ENCODE data around the gene GNAZ.
"Not testable (repeated sequence)": the region's sequence is repeated elsewhere in the genome, so short reads cannot be mapped to it uniquely, and the experiment has no call there.

The GNAZ gene

DNA sequence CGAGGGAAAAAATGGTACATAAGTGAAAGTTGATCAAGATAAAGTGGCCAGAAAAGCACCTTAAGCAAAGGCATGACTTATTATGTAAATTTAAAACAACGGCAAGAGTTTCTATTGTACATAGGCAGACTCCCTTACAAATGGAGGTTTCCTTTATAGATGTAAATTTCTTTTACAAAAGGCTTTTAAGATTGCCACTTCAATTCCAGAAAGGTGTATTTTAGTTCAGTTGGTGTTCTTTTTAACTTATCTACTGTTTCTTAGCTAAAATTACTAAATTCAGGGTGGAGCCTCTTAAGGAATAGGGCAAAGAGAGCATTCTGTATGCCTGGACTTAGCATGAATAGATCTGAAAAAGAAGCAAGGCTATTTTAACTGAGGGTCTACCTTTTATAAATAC is 24.9 kb upstream of the GNAZ start:
- Histone ChIP-seq H3K36me3 (ENCODE audit: control insufficient read depth, low read length) (no peaks in the 10 kb centered on the region), H3K4me3 (ENCODE audit: low read length) (no peak overlapping the region), H3K9me3 (ENCODE audit: control insufficient read depth, insufficient read depth, low read length) (peaks cover 20% of the 10 kb centered on the region; the same call in 1 of the 2 replicates), H3F3A (ENCODE audit: control insufficient read depth, insufficient read depth) (no peaks in the 10 kb centered on the region), H3K27me3 (ENCODE audit: control insufficient read depth, low read length) (no peaks in the 10 kb centered on the region), H3K4me1 (ENCODE audit: control insufficient read depth, low read length) (no peaks in the 10 kb centered on the region), H3K9me2 (replicated peaks; ENCODE audit: control insufficient read depth, low read length) (no peaks in the 10 kb centered on the region), H3K27ac (ENCODE audit: low read depth, low read length) (no peak overlapping the region), H3K4me2 (ENCODE audit: low read length) (no peak overlapping the region), H3K79me2 (ENCODE audit: control insufficient read depth, low read length) (no peaks in the 10 kb centered on the region), H4K20me1 (ENCODE audit: control insufficient read depth, insufficient read depth, low read depth, low read length) (no peaks in the 10 kb centered on the region)
- TF ChIP-seq, protein P1, sequence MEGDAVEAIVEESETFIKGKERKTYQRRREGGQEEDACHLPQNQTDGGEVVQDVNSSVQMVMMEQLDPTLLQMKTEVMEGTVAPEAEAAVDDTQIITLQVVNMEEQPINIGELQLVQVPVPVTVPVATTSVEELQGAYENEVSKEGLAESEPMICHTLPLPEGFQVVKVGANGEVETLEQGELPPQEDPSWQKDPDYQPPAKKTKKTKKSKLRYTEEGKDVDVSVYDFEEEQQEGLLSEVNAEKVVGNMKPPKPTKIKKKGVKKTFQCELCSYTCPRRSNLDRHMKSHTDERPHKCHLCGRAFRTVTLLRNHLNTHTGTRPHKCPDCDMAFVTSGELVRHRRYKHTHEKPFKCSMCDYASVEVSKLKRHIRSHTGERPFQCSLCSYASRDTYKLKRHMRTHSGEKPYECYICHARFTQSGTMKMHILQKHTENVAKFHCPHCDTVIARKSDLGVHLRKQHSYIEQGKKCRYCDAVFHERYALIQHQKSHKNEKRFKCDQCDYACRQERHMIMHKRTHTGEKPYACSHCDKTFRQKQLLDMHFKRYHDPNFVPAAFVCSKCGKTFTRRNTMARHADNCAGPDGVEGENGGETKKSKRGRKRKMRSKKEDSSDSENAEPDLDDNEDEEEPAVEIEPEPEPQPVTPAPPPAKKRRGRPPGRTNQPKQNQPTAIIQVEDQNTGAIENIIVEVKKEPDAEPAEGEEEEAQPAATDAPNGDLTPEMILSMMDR (IDR thresholded peaks at IDR 0.05; ENCODE audit: low read depth, low read length, poor library complexity, severe bottlenecking) = no peak
- TF ChIP-seq EZH2phosphoT487 (IDR thresholded peaks at IDR 0.05; ENCODE audit: borderline replicate concordance, low read length) = no peak

GRCh38 chr22:23047265-23047664 is 23.1 kb upstream of the GNAZ start:
- peaks cover 20% of the 10 kb centered on the region for H3K9me3 ChIP-seq (ENCODE audit: control insufficient read depth, insufficient read depth, low read length)
- no peaks in the 10 kb centered on the region for H4K20me1 ChIP-seq (ENCODE audit: control insufficient read depth, insufficient read depth, low read depth, low read length)
- TF ChIP-seq, protein P1 (IDR thresholded peaks at IDR 0.05; ENCODE audit: low read depth, low read length, poor library complexity, severe bottlenecking) = no peak
- TF ChIP-seq EZH2phosphoT487 (IDR thresholded peaks at IDR 0.05; ENCODE audit: borderline replicate concordance, low read length) = no peak
- H3K4me2 ChIP-seq (ENCODE audit: low read length) = no peak overlapping the region
- no peaks in the 10 kb centered on the region for H3K4me1 ChIP-seq (ENCODE audit: control insufficient read depth, low read length)
- no peaks in the 10 kb centered on the region for H3K27me3 ChIP-seq (ENCODE audit: control insufficient read depth, low read length)
- H3K9me2 ChIP-seq (replicated peaks; ENCODE audit: control insufficient read depth, low read length) = no peaks in the 10 kb centered on the region
- H3F3A ChIP-seq (ENCODE audit: control insufficient read depth, insufficient read depth) = no peaks in the 10 kb centered on the region
- H3K79me2 ChIP-seq (ENCODE audit: control insufficient read depth, low read length) = no peaks in the 10 kb centered on the region
- no peaks in the 10 kb centered on the region for H3K36me3 ChIP-seq (ENCODE audit: control insufficient read depth, low read length)
- no peak overlapping the region for H3K4me3 ChIP-seq (ENCODE audit: low read length)
- no peak overlapping the region for H3K27ac ChIP-seq (ENCODE audit: low read depth, low read length)

GRCh38 chr22:23047742-23048141 is 22.6 kb upstream of the GNAZ start:
- no peak overlapping the region for H3K27ac ChIP-seq (ENCODE audit: low read depth, low read length)
- no peaks in the 10 kb centered on the region for H3K9me2 ChIP-seq (replicated peaks; ENCODE audit: control insufficient read depth, low read length)
- H3K4me1 ChIP-seq (ENCODE audit: control insufficient read depth, low read length) = no peaks in the 10 kb centered on the region
- TF ChIP-seq, protein P1 (IDR thresholded peaks at IDR 0.05; ENCODE audit: low read depth, low read length, poor library complexity, severe bottlenecking) = no peak
- TF ChIP-seq EZH2phosphoT487 (IDR thresholded peaks at IDR 0.05; ENCODE audit: borderline replicate concordance, low read length) = no peak
- no peaks in the 10 kb centered on the region for H4K20me1 ChIP-seq (ENCODE audit: control insufficient read depth, insufficient read depth, low read depth, low read length)
- H3K9me3 ChIP-seq (ENCODE audit: control insufficient read depth, insufficient read depth, low read length) = peaks cover 20% of the 10 kb centered on the region
- H3K4me3 ChIP-seq (ENCODE audit: low read length) = no peak overlapping the region
- no peaks in the 10 kb centered on the region for H3K79me2 ChIP-seq (ENCODE audit: control insufficient read depth, low read length)
- no peaks in the 10 kb centered on the region for H3K36me3 ChIP-seq (ENCODE audit: control insufficient read depth, low read length)
- no peaks in the 10 kb centered on the region for H3K27me3 ChIP-seq (ENCODE audit: control insufficient read depth, low read length)
- no peak overlapping the region for H3K4me2 ChIP-seq (ENCODE audit: low read length)
- no peaks in the 10 kb centered on the region for H3F3A ChIP-seq (ENCODE audit: control insufficient read depth, insufficient read depth)

GRCh38 chr22:23050546-23050945 is 19.8 kb upstream of the GNAZ start:
- H3K27ac ChIP-seq (ENCODE audit: low read depth, low read length); H3K79me2 ChIP-seq (ENCODE audit: control insufficient read depth, low read length); H3K4me2 ChIP-seq (ENCODE audit: low read length); H3K9me2 ChIP-seq (replicated peaks; ENCODE audit: control insufficient read depth, low read length); H3K27me3 ChIP-seq (ENCODE audit: control insufficient read depth, low read length); H3K36me3 ChIP-seq (ENCODE audit: control insufficient read depth, low read length); H3K4me3 ChIP-seq (ENCODE audit: low read length); H3F3A ChIP-seq (ENCODE audit: control insufficient read depth, insufficient read depth); H4K20me1 ChIP-seq (ENCODE audit: control insufficient read depth, insufficient read depth, low read depth, low read length): not testable (repeated sequence)
- peaks cover 19% of the 10 kb centered on the region for H3K4me1 ChIP-seq (ENCODE audit: control insufficient read depth, low read length)
- H3K9me3 ChIP-seq (ENCODE audit: control insufficient read depth, insufficient read depth, low read length) = peaks cover 21% of the 10 kb centered on the region
